Measurements from ENCODE around the gene MYL5. TPM values are rescaled to one million over a fixed set of nuclear protein-coding genes. Genes with fewer than 3 reads are reported as not detected.

The MYL5 gene
- total RNA-seq, 3 donors from 2014 or later: 7.9 to 14.9 (median 12.1) TPM

- no peak for TF ChIP-seq POLR2AphosphoS5 (IDR thresholded peaks at IDR 0.05)
- no peak for TF ChIP-seq POLR2A (IDR thresholded peaks at IDR 0.05)
- TF ChIP-seq, protein P1, sequence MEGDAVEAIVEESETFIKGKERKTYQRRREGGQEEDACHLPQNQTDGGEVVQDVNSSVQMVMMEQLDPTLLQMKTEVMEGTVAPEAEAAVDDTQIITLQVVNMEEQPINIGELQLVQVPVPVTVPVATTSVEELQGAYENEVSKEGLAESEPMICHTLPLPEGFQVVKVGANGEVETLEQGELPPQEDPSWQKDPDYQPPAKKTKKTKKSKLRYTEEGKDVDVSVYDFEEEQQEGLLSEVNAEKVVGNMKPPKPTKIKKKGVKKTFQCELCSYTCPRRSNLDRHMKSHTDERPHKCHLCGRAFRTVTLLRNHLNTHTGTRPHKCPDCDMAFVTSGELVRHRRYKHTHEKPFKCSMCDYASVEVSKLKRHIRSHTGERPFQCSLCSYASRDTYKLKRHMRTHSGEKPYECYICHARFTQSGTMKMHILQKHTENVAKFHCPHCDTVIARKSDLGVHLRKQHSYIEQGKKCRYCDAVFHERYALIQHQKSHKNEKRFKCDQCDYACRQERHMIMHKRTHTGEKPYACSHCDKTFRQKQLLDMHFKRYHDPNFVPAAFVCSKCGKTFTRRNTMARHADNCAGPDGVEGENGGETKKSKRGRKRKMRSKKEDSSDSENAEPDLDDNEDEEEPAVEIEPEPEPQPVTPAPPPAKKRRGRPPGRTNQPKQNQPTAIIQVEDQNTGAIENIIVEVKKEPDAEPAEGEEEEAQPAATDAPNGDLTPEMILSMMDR (IDR thresholded peaks at IDR 0.05): no peak
- Histone ChIP-seq H3K27ac (no peak overlapping the region), H3K4me1 (no peaks in the 10 kb centered on the region), H3K4me3 (no peak overlapping the region), H3K9me3 (no peaks in the 10 kb centered on the region), H3K36me3 (no peaks in the 10 kb centered on the region), H3K27me3 (peaks cover 0 to 26% of the 10 kb centered on the region in 2 donors)
- DNase-seq (ENCODE audit: low spot score in 2 of 2): peak in 1 of 2 donors; percentile 27
- intact Hi-C loops (cut with DNase I; ENCODE audit: low total_unique reads): no loop called here
Observed at GRCh38 chr4:627347-628125, 46.8 kb upstream of the MYL5 start.

DNA sequence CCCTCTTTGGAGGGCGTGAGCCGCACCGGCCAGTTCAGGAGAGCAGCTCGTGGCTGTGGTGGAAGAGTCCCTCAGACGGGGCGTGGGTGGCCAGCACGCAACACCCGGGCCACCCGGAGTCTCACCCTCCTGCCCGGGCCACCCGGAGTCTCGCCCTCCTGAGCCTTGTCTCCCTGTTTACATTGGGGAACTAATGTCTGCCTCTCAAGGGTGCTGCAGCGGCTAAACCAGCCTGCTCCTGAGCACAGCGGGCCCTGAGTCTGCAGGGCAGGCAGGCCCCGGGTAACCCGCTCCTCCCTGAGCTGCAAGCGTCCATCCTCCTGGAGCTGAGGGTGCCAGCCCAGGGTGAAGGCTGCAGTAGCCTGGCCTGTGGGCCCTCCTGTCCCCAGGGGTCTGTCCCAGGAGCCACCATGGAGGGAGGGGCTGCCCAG lies 46.0 kb upstream of the MYL5 start:
- DNase-seq (ENCODE audit: low spot score in 2 of 2): peak in 1 of 2 donors; percentile 31

GRCh38 chr4:628821-629635 lies 45.3 kb upstream of the MYL5 start:
- H3K4me1 ChIP-seq: no peaks in the 10 kb centered on the region
- no peaks in the 10 kb centered on the region for H3K9me3 ChIP-seq
- peaks cover 0 to 23% of the 10 kb centered on the region in 2 donors for H3K27me3 ChIP-seq
- intact Hi-C loops (cut with DNase I; ENCODE audit: low total_unique reads): no loop called here
- H3K27ac ChIP-seq: no peak overlapping the region
- H3K4me3 ChIP-seq: no peak overlapping the region
- no peaks in the 10 kb centered on the region for H3K36me3 ChIP-seq
- DNase-seq (ENCODE audit: low spot score in 2 of 2): no peak
- TF ChIP-seq POLR2A (IDR thresholded peaks at IDR 0.05): no peak
- no peak for TF ChIP-seq POLR2AphosphoS5 (IDR thresholded peaks at IDR 0.05)
- TF ChIP-seq, protein P1 (IDR thresholded peaks at IDR 0.05): no peak

More for the DNA sequence above, 46.0 kb upstream of the MYL5 start:
- Histone ChIP-seq H3K4me3 (no peak overlapping the region), H3K36me3 (no peaks in the 10 kb centered on the region), H3K9me3 (no peaks in the 10 kb centered on the region), H3K4me1 (no peaks in the 10 kb centered on the region), H3K27me3 (peaks cover 0 to 24% of the 10 kb centered on the region in 2 donors), H3K27ac (no peak overlapping the region)
- intact Hi-C loops (cut with DNase I; ENCODE audit: low total_unique reads): no loop called here
- TF ChIP-seq POLR2AphosphoS5 (IDR thresholded peaks at IDR 0.05) (no peak), POLR2A (IDR thresholded peaks at IDR 0.05) (no peak)

DNA sequence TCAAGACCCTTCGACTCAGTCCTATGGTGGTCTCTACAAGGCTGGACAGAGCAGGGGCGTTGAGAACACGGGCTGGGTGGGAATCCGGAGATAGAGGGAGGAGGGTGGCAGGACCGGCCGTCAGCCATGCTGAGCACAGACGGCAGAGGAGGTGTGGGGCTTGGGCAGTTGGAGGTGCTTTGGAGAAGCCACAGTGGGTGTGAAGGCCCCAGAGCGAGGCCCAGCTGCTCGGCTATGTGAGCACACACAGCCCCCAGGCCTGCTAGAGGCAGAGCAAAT lies 44.8 kb upstream of the MYL5 start:
- Histone ChIP-seq H3K4me1 (no peaks in the 10 kb centered on the region), H3K9me3 (no peaks in the 10 kb centered on the region), H3K36me3 (no peaks in the 10 kb centered on the region), H3K4me3 (no peak overlapping the region), H3K27ac (no peak overlapping the region), H3K27me3 (peaks cover 0 to 21% of the 10 kb centered on the region in 2 donors)
- TF ChIP-seq POLR2AphosphoS5 (IDR thresholded peaks at IDR 0.05): no peak
- no peak for TF ChIP-seq POLR2A (IDR thresholded peaks at IDR 0.05)
- intact Hi-C loops (cut with DNase I; ENCODE audit: low total_unique reads): no loop called here
- DNase-seq (ENCODE audit: low spot score in 2 of 2): no peak

DNA sequence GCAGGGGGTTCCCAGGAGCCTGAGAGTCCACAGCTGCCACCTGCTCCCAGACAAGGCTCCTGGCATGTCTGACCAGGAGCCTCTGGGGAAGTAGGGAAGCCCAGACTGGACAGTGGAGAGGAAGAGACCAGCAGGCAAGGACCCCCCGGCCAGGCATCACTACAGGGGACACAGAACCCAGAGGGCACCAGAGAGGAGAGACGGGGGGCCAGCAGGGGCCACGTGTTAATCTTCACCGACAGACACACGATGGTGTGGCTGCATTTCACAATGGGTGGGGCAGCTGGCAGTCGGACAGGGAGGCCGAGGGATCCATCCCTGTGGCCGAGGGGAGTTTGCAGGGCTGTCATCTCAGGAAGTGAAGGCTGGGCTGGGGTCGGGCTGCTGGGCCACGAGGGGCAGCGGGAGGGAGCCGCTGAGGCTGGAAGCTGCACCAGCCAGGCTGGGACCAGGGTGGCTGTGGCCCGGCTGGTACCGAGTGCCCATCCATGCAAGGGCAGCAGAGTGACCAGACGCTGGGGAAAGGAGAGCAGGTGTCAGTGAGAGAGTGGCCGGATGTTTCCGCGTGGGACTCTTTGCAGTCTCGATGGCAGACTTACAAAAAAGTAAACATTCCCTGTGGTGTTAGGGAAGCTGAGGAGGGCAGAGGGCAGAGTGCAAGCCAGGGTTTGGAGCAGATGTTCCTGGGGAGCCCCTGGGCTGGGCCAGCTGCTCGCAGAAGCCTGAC lies 44.3 kb upstream of the MYL5 start:
- H3K4me3 ChIP-seq: no peak overlapping the region
- H3K4me1 ChIP-seq: no peaks in the 10 kb centered on the region
- no peak overlapping the region for H3K27ac ChIP-seq
- no peak for DNase-seq (ENCODE audit: low spot score in 2 of 2)
- intact Hi-C loops (cut with DNase I; ENCODE audit: low total_unique reads): no loop called here
- no peaks in the 10 kb centered on the region for H3K36me3 ChIP-seq
- H3K27me3 ChIP-seq: peaks cover 0 to 16% of the 10 kb centered on the region in 2 donors
- TF ChIP-seq POLR2AphosphoS5 (IDR thresholded peaks at IDR 0.05) (no peak), POLR2A (IDR thresholded peaks at IDR 0.05) (no peak)
- TF ChIP-seq, protein P1 (IDR thresholded peaks at IDR 0.05): no peak
- H3K9me3 ChIP-seq: no peaks in the 10 kb centered on the region

All from breast epithelium (tissue), 4 donors.